SH-SY5Y (cell line): ENCODE results near the gene GEMIN4.

ENCODE experiments used
- GATA2 ChIP-seq: IDR thresholded peaks from 2 replicates; pipeline ENCODE4 v1.6.1; 2011; ENCODE audit warnings: mild to moderate bottlenecking, low read depth, low read length
- GATA3 ChIP-seq: IDR thresholded peaks from 2 replicates; pipeline ENCODE4 v1.6.1; 2011; ENCODE audit warnings: low read depth, mild to moderate bottlenecking, low read length, moderate library complexity

GRCh38 chr17:720706-721539 is 31.1 kb downstream of the GEMIN4 start:
- TF ChIP-seq GATA3: no peak
- no peak for TF ChIP-seq GATA2
